Keratinocyte (primary cell): Measurements from ENCODE around the gene PIP5K1A. TPM values are rescaled to one million over a fixed set of nuclear protein-coding genes. Genes with fewer than 3 reads are reported as not detected.

Source experiments
- DNase-seq: peaks from one replicate; pipeline ENCODE4 v3.0.0-alpha.2; 2011; ENCODE audit warnings: low read depth, missing footprints, low spot score
- FAIRE-seq: peaks from 2 replicates; lab custom pipeline; 2011; peaks lifted over from hg19 to GRCh38; lab: Jason Lieb, UNC
- H2AFZ ChIP-seq: 2 replicates; pipeline ENCODE4 v1.6.0; 2012; ENCODE audit warnings: low read length, control low read depth, inconsistent platforms; ENCODE audit not compliant: control insufficient read depth
- H3K27ac ChIP-seq: 2 replicates; pipeline ENCODE4 v1.5.1; 2011; ENCODE audit warnings: low read length; ENCODE audit not compliant: control insufficient read depth, insufficient read depth
- H3K27me3 ChIP-seq: 3 replicates; pipeline ENCODE4 v1.6.0; 2011; ENCODE audit warnings: low read length; ENCODE audit not compliant: control insufficient read depth, insufficient read depth; ENCODE audit errors: extremely low read depth
- H3K36me3 ChIP-seq, 2 experiments: 2 replicates in 1 of 2; 3 replicates in 1 of 2; pipeline ENCODE4 v1.5.1; 2011; ENCODE audit warnings: low read length in 2 of 2, mild to moderate bottlenecking in 1 of 2; ENCODE audit not compliant: control insufficient read depth in 2 of 2, insufficient read depth in 2 of 2; ENCODE audit errors: extremely low read depth in 1 of 2
- H3K4me1 ChIP-seq: 3 replicates; pipeline ENCODE4 v1.5.1; 2011; ENCODE audit warnings: low read length; ENCODE audit not compliant: control insufficient read depth, insufficient read depth; ENCODE audit errors: extremely low read depth
- H3K4me2 ChIP-seq: 3 replicates; pipeline ENCODE4 v1.6.0; 2011; ENCODE audit warnings: low read depth, low read length; ENCODE audit not compliant: control insufficient read depth, insufficient read depth; ENCODE audit errors: extremely low read depth
- H3K4me3 ChIP-seq, 3 experiments: fragments of 200-600 bp in 1 of 3; sonication (generic) in 1 of 3; 2 replicates in 2 of 3; 3 replicates in 1 of 3; pipeline ENCODE4 v1.5.1; 2011 to 2016; ENCODE audit warnings: low read length in 3 of 3, mild to moderate bottlenecking in 3 of 3, control low read depth in 2 of 3, inconsistent platforms in 1 of 3, low read depth in 1 of 3, mixed read lengths in 1 of 3, mixed run types in 1 of 3, moderate library complexity in 1 of 3; ENCODE audit not compliant: control insufficient read depth in 2 of 3, insufficient read depth in 2 of 3; ENCODE audit errors: extremely low read depth in 1 of 3
- H3K79me2 ChIP-seq: 2 replicates; pipeline ENCODE4 v1.6.0; 2012; ENCODE audit warnings: low read length; ENCODE audit not compliant: control insufficient read depth, insufficient read depth
- H3K9ac ChIP-seq: 3 replicates; pipeline ENCODE4 v1.6.0; 2011; ENCODE audit warnings: low read length; ENCODE audit not compliant: control insufficient read depth, insufficient read depth; ENCODE audit errors: extremely low read depth
- H3K9me1 ChIP-seq: 3 replicates; pipeline ENCODE4 v1.6.0; 2011; ENCODE audit warnings: low read length; ENCODE audit not compliant: control insufficient read depth, insufficient read depth; ENCODE audit errors: extremely low read depth
- H3K9me3 ChIP-seq: 2 replicates; pipeline ENCODE4 v1.5.1; 2012; ENCODE audit warnings: low read depth, low read length; ENCODE audit not compliant: control insufficient read depth
- H4K20me1 ChIP-seq: 3 replicates; pipeline ENCODE4 v1.6.0; 2011; ENCODE audit warnings: low read length; ENCODE audit not compliant: control insufficient read depth, insufficient read depth; ENCODE audit errors: extremely low read depth
- EZH2 ChIP-seq: IDR thresholded peaks from one replicate; pipeline ENCODE4 v1.6.1; 2012; ENCODE audit warnings: inconsistent platforms, mild to moderate bottlenecking, low read length, moderate library complexity
- dilution Hi-C: fragments of 300-500 bp; cut with MboI; formaldehyde crosslinking; loops from one replicate; pipeline ENCODE4 v1.7.0; 2020; ENCODE audit warnings: low sequenced_read_pairs; ENCODE audit not compliant: extremely low pct_ligation_motif_present
- polyA minus RNA-seq, 3 experiments: library from RNA; depleted of rRNA, polyadenylated mRNA; stranded (reverse); fragments of >200 nt; gene quantifications; 1 replicate in 1 of 3; 2 replicates in 1 of 3; 3 replicates in 1 of 3; pipeline ENCODE4 v1.2.3, GENCODE V29; 2011
- polyA plus RNA-seq, 5 experiments: library from polyadenylated mRNA; depleted of rRNA in 3 of 5; stranded (reverse) in 3 of 5; stranded (forward) in 1 of 5; unstranded in 1 of 5; fragments of >200 nt; gene quantifications; 1 replicate in 1 of 5; 2 replicates in 3 of 5; 3 replicates in 1 of 5; pipeline versions ENCODE4 v1.2.1 to v1.2.3, GENCODE V29; 2011 to 2012; ENCODE audit warnings: missing spikeins in 2 of 5, low read depth in 1 of 5, low replicate concordance in 1 of 5
- TF ChIP-seq, protein P1 (sequence below), 3 experiments: IDR thresholded peaks in 1 of 3; conservative IDR thresholded peaks in 1 of 3; optimal IDR thresholded peaks in 1 of 3; 2 replicates in 2 of 3; 3 replicates in 1 of 3; pipeline versions ENCODE3 to v1.5.1; 2011; ENCODE audit warnings: low read length in 3 of 3, mild to moderate bottlenecking in 3 of 3, moderate library complexity in 2 of 3, control low read depth in 1 of 3, inconsistent platforms in 1 of 3; ENCODE audit not compliant: insufficient read depth in 2 of 3; ENCODE audit errors: extremely low read depth in 1 of 3

The PIP5K1A gene
- polyA plus RNA-seq: 98.6 to 148 TPM (median 124 TPM) in 3 replicates
- polyA plus RNA-seq (2011; ENCODE audit: low read depth): 40.9 TPM
- 99.7 and 191 TPM in 2 replicates for polyA plus RNA-seq (2011; cell fraction: cytosol; rRNA removed)
- 285 and 289 TPM in 2 replicates for polyA plus RNA-seq (2011; cell fraction: nucleus; rRNA removed)
- polyA plus RNA-seq (2012; ENCODE audit: low replicate concordance): 45.5 and 51.0 TPM in 2 replicates
- polyA minus RNA-seq: 191 to 227 TPM (median 226 TPM) in 3 replicates
- 42.0 TPM for polyA minus RNA-seq (2011; cell fraction: cytosol; rRNA and poly(A)+ RNA removed)
- polyA minus RNA-seq (2011; cell fraction: nucleus; rRNA and poly(A)+ RNA removed): 151 and 276 TPM in 2 replicates

DNA sequence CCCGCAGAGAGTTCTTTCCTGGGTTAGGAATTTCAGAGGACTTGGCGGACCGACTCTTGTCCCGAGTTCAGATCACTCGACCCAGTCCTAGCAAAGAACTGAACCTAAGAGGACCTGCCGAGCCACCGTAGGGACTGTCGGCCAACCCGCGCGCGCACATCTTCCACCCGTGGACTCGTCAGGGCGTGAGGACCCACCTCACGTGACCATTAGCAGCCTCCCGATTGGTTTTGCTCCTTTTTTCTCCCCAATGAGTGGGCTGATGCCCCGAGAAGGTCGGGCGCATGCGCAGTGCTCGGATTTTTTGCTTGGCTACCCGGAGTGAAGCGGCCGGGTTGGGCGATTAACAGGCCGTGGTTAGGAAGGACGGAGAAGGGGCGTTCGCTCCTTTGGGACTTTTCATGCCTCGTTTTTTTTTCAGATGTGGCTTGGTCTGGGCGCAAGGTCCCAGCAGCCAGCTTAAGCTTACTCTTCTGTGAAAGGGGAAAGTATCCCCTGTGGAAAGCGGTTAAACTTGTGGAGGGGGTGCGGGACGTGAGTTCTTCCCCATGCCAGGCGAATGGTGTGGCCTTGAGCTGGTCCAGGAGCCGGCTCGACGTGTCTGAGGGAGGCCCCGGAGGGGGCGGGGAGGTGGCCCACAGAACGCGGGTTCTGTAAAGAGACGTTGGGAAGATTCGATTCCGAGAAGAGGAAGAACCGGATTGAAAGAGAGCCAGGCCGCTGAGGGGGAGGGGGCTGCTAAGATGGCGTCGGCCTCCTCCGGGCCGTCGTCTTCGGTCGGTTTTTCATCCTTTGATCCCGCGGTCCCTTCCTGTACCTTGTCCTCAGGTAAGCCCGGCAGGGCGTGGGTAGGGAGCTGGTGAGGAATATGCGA lies at the start of gene PIP5K1A:
Gene PIP5K1A, plus strand, starts transcription at position 299 of the 874 bp plus-strand sequence. Its CDS starts 445 bp downstream, at position 744.
- H2AFZ ChIP-seq: peak within 1 kb of the TSS; percentile 68
- H3K4me1 ChIP-seq: peaks cover 40% of the 10 kb centered on the region
- dilution Hi-C loops: no loop called here
- H4K20me1 ChIP-seq: peaks cover 11% of the 10 kb centered on the region
- FAIRE-seq (peak; percentile 53), DNase-seq (peak; percentile 93)
- no peaks in the 10 kb centered on the region for H3K9me3 ChIP-seq
- H3K4me3 ChIP-seq: peak within 1 kb of the TSS; percentile 95 to 100 (median 99)
- TF ChIP-seq EZH2: no peak
- TF ChIP-seq, protein P1, sequence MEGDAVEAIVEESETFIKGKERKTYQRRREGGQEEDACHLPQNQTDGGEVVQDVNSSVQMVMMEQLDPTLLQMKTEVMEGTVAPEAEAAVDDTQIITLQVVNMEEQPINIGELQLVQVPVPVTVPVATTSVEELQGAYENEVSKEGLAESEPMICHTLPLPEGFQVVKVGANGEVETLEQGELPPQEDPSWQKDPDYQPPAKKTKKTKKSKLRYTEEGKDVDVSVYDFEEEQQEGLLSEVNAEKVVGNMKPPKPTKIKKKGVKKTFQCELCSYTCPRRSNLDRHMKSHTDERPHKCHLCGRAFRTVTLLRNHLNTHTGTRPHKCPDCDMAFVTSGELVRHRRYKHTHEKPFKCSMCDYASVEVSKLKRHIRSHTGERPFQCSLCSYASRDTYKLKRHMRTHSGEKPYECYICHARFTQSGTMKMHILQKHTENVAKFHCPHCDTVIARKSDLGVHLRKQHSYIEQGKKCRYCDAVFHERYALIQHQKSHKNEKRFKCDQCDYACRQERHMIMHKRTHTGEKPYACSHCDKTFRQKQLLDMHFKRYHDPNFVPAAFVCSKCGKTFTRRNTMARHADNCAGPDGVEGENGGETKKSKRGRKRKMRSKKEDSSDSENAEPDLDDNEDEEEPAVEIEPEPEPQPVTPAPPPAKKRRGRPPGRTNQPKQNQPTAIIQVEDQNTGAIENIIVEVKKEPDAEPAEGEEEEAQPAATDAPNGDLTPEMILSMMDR (optimal IDR thresholded peaks at IDR 0.05 in 1 of 3, IDR thresholded peaks at IDR 0.05 in 1 of 3, conservative IDR thresholded peaks at IDR 0.05 in 1 of 3; ENCODE audit: extremely low read depth in 1 of 3, insufficient read depth in 2 of 3, low read length in 3 of 3): no peak
- H3K9me1 ChIP-seq: peaks cover 3% of the 10 kb centered on the region
- H3K27ac ChIP-seq: peak within 1 kb of the TSS; percentile 95
- H3K9ac ChIP-seq: peak within 1 kb of the TSS; percentile 97
- H3K79me2 ChIP-seq: peaks cover 46% of the 10 kb centered on the region
- no peaks in the 10 kb centered on the region for H3K27me3 ChIP-seq
- H3K4me2 ChIP-seq: peak within 1 kb of the TSS; percentile 94
- H3K36me3 ChIP-seq: peaks cover 5 to 11% of the 10 kb centered on the region in 2 experiments

DNA sequence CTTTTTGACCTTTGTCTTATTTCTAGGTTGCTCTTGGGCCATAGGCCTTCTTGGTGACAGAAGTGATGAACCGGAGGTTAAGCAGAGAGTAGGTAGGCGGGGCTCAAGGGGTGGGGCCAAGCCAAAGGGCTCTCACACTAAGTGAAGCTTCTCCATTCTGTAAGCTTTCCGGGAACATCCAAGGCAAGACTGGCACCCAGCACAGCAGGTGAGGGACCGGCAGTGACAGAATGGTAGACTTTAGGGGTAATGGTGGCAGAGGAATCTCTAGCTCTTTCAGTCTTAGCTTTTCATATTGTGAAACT lies 41.9 kb upstream of the PIP5K1A start, which contains the start of gene TNFAIP8L2:
Gene TNFAIP8L2, plus strand, starts transcription at position 135 of the 305 bp plus-strand sequence. CDS start 2,049 bp downstream, outside the sequence.
- H3K27me3 ChIP-seq: no peaks in the 10 kb centered on the region
- no peaks in the 10 kb centered on the region for H3K9me3 ChIP-seq
- no peak within 1 kb of the TSS for H3K9ac ChIP-seq
- H3K27ac ChIP-seq: no peak within 1 kb of the TSS
- dilution Hi-C loops: no loop called here
- no peaks in the 10 kb centered on the region for H3K79me2 ChIP-seq
- H3K4me2 ChIP-seq: no peak within 1 kb of the TSS
- DNase-seq (no peak), FAIRE-seq (no peak)
- H3K9me1 ChIP-seq: no peaks in the 10 kb centered on the region
- H2AFZ ChIP-seq: no peak within 1 kb of the TSS
- TF ChIP-seq, protein P1 (optimal IDR thresholded peaks at IDR 0.05 in 1 of 3, IDR thresholded peaks at IDR 0.05 in 1 of 3, conservative IDR thresholded peaks at IDR 0.05 in 1 of 3; ENCODE audit: extremely low read depth in 1 of 3, insufficient read depth in 2 of 3, low read length in 3 of 3): no peak
- no peak for TF ChIP-seq EZH2
- H3K4me1 ChIP-seq: peaks cover 3% of the 10 kb centered on the region
- no peak within 1 kb of the TSS for H3K4me3 ChIP-seq
- H4K20me1 ChIP-seq: no peaks in the 10 kb centered on the region
- H3K36me3 ChIP-seq: peaks cover 10 to 19% of the 10 kb centered on the region in 2 experiments
